GM11168 (cell line): ENCODE measurements around the gene HMBS.
"Not testable (repeated sequence)": the region's sequence is repeated elsewhere in the genome, so short reads cannot be mapped to it uniquely, and the experiment has no call there.

Source experiments
- in situ Hi-C: fragments of 300-500 bp; cut with MboI; formaldehyde crosslinking; loops from one replicate; pipeline ENCODE4 v1.12.0; 2022; ENCODE audit warnings: low sequenced_read_pairs; ENCODE audit not compliant: unreplicated experiment

HMBS gene

GRCh38 chr11:119084663-119085436 lies at the start of gene HMBS:
Gene HMBS, plus strand, starts transcription at chr11:119084881. Its CDS starts 153 bp downstream, at chr11:119085034.
- in situ Hi-C loops = no loop called here

DNA sequence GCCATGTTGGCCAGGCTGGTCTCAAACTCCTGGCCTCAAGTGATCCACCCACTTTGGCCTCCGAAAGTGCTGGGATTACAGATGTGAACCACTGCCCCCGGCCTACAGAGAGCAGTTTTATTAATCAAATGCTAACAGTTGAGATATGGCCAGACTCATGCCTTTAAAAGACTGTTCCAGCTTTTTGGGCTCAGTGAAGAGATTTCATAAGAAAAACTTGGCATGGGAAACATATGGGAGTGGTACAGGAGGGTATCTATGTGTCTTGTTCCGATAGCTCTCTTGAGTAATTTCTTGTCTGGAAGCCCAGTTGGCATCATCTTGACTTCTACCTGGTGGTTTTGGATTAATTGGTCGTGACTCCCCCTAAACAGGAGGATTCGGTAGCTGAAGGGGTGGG lies 45.8 kb upstream of the HMBS start:
- in situ Hi-C loops = no loop called here

DNA sequence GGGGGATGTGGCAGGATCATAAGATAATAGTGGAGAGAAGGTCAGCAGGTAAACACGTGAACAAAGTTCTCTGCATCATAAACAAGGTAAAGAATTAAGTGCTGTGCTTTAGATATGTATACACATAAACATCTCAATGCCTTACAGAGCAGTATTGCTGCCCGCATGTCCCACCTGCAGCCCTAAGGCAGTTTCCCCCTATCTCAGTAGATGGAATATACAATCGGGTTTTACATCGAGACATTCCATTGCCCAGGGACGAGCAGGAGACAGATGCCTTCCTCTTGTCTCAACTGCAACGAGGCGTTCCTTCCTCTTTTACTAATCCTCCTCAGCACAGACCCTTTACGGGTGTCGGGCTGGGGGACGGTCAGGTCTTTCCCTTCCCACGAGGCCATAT lies 45.2 kb upstream of the HMBS start:
- in situ Hi-C loops = not testable (repeated sequence)

- in situ Hi-C loops = no loop called here
These were observed 42.7 kb upstream of the HMBS start for GRCh38 chr11:119041821-119042514.

DNA sequence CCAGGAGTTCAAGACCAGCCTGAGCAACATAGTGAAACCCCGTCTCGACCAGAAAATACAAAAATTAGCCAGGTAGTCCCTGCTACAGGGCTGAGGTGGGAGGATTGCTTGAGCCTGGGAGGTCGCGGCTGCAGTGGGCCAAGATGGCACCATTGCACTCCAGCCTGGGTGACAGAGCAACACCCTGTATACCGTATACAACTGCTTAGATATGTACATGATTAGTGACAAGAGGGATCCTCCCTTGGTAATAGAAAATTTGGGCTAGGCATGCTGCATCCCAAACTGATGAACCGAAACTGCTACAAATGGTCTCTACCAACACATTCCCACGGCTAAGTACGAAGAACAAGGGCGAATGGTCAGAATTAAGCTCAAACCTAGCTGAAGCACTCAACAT lies 41.8 kb upstream of the HMBS start:
- in situ Hi-C loops = no loop called here

GRCh38 chr11:119044708-119045107 lies 40.0 kb upstream of the HMBS start:
- in situ Hi-C loops = no loop called here

DNA sequence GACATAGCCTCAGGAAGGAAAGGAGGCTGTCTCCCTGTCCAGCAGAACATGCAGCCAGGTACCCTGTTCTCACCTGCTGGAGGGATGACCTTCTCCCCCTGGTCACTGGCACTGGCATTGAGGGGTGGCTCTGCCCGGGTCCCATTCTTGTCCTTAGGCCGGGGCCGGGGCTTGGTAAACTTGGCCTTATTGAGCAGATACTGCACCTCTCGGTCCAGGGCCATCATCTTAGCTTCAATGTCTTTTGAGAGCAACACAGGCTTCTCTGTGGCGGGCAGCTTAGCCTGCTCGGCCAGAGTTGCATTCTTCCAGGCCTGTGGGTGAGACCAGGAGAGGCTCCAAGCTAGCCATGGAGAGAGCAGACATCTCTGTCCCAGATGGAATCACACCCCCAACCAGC lies 38.2 kb upstream of the HMBS start:
- in situ Hi-C loops = no loop called here

- in situ Hi-C loops = no loop called here
These were observed 37.5 kb upstream of the HMBS start for GRCh38 chr11:119047205-119047604.

- in situ Hi-C loops = no loop called here
These were observed 36.0 kb upstream of the HMBS start for GRCh38 chr11:119048644-119049043.

- in situ Hi-C loops = no loop called here
These were observed 35.6 kb upstream of the HMBS start for GRCh38 chr11:119049081-119049480.

GRCh38 chr11:119051440-119052162 lies 33.1 kb upstream of the HMBS start:
- in situ Hi-C loops = no loop called here

DNA sequence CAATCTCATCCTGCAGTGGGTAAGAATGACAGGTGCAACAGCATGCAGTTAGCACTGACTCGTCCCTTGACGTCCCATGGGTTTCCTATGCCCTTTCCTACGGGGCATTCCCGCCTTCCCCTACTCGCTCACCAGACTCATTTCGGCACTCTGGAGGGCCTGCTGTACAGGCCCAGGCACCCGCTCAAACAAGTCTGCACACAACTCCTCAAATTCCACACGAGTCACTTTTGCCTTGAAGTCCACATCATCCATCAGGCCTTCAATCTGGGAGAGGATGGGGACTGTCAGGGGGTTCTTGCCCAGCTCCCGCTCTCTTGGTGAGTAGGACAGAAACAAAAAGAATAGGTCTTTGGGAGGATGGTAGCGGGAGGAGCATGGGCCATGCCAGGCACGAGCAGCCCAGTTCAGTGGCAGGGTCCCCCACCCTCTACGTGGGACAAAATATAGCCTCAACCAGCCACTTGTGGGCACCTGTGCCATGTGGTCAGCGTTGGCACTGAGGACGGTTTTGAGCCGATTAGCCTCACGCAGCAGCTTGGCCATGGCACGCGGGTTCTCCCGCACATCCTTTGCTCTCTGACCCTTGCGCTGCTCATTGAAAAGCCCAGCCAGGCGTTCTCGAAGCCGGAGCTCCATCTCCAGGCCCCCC lies 32.4 kb upstream of the HMBS start:
- in situ Hi-C loops = no loop called here

- in situ Hi-C loops = no loop called here
These were observed 30.3 kb upstream of the HMBS start for GRCh38 chr11:119054418-119054817.

GRCh38 chr11:119055901-119056300 lies 28.8 kb upstream of the HMBS start:
- in situ Hi-C loops = no loop called here

GRCh38 chr11:119056421-119056999 lies 28.2 kb upstream of the HMBS start:
- in situ Hi-C loops = no loop called here

GRCh38 chr11:119057000-119057769 lies 27.5 kb upstream of the HMBS start, which contains the start of gene HYOU1:
Gene HYOU1, minus strand, starts transcription at chr11:119057205. Its CDS starts 1,045 bp downstream, at chr11:119056160.
- in situ Hi-C loops = no loop called here

DNA sequence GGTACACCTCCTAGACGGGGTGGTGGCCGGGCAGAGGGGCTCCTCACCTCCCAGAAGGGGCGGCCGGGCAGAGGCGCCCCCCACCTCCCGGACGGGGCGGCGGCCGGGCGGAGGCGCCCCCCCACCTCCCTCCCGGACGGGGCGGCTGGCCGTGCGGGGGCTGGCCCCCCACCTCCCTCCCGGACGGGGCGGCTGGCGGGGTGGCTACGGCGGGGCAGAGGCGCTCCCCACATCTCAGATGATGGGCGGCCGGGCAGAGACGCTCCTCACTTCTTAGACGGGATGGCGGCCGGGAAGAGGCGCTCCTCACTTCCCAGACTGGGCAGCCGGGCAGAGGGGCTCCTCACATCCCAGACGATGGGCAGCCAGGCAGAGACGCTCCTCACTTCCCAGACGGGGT lies 25.6 kb upstream of the HMBS start:
- in situ Hi-C loops = not testable (repeated sequence)

GRCh38 chr11:119061256-119061655 lies 23.4 kb upstream of the HMBS start:
- in situ Hi-C loops = no loop called here

DNA sequence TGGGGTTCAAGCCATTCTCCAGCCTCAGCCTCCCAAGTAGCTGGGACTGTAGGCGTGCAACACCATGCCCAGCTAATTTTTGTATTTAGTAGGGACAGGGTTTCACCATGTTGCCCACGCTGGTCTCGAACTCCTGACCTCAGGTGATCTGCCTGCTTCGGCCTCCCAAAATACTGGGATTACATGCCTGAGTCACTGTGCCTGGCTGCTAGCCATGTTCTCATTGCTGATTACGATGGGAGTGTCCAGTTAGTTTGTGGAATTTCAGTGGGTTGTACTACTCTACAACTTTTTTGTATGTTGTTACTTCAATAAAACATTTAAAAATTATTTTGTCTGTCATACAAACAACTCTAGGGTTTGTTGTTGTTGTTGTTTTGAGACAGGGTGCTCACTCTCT lies 21.9 kb upstream of the HMBS start:
- in situ Hi-C loops = no loop called here
